HG03025 (cell line): ENCODE data around the gene PRSS21.
A peak's percentile ranks its signal among the peaks of the same experiment; 100 is the strongest.

Experiments
- ATAC-seq: cut with Tn5 transposase; IDR thresholded peaks from one replicate; pipeline ENCODE4 v1.9.1; 2021; ENCODE audit warnings: mild to moderate bottlenecking, moderate library complexity; ENCODE audit not compliant: unreplicated experiment, low FRiP score

The PRSS21 gene

DNA sequence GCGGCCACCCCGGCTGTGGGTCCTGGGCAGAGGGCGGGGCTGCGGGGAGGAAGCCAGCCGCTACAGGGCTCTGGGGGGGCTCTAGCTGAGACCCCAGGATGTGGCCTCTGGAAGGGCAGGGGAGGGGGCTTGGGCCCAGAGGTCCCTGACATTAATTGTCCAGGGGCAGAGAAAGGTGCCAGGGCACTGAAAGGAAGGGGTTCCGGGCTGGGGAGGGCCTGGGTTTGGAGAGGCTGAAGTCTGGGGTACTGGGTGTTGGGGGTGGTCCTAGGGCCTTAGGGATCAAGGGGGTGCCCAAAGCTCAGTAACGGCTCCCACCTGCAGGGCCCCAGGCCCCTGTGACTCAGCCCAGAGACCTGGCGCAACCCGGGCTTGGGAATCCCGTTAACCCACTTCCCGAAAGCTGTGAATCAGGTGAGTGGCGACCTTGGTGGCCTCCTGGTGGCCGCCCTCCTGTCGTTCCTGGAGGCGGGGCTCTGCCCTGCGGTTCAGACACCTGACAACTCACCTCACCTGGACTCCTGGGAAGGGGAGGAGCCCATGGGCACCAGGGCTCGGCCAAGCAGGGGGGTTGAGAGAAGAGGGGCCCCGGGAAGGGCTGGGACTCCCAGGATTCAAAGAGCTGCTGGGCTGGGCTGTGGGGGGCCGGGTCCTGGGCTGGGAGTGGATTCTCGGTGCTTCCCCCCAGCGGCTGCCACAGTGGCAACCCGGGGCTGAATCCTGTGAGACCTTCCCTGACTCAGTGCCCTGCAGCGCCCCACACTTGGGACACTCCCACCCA, 41.4 kb downstream of the PRSS21 start:
- no peak for ATAC-seq

DNA sequence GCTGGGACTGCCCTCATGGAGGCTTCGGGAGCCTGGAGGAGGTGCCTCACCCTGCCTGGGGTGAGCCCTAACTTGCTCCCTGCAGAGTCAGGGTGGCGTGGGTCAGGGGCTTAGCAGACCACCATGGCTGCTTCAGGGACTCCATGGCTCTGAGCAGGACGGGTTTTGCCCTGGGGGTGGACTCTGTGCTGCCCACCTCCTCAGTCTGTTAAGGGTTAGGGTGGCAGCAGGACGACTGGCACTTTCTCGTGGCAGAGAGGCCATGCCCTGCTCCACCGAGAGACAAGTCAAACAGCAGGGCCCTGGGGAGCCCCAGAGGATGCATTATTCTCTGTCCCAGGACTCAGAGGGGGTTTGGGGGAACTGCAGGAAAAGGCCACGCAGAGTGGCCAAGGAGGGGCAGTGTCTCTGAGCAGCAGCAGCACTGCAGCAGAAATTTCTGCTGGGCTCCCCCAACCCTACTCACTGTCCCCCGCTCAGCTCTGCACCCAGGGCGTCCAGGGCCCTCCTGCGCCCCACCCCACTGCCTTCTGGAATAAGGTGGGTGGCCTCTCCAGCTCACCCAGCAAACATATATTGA, 42.7 kb downstream of the PRSS21 start:
- ATAC-seq = no peak

DNA sequence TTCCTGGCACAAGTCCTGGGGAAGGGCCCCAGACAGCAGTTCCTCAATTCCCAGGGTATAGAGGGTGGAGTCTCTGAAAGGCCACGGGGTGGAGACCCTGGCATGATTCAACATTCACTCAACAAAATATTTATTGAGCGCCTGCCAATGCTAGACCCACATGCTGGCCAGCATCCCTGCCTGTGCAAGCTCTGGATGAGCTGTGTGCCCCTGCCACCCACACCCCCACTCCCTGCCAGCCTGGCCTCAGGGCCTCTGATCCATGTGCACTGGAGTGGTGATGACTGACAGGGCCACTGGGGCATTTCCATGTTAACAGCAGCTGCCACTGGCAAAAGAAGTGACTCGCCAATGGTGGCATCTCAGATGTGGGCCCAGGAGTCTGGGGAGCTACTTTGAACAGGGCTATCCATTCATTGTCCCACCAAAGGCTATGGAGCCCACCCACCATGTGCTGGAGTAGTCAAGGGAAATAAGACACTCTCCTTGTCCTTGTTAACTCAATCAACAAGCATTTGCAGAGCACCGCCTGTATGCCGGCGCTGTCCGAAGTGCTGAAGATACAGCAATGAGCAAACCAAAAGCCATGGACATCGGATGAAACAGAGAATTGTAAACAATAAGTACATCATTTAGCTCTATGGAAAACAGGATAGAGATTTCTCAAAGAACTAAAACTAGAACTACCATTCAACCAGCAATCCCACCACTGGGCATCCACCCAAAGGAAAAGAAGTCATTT, 44.0 kb downstream of the PRSS21 start:
- no peak for ATAC-seq

DNA sequence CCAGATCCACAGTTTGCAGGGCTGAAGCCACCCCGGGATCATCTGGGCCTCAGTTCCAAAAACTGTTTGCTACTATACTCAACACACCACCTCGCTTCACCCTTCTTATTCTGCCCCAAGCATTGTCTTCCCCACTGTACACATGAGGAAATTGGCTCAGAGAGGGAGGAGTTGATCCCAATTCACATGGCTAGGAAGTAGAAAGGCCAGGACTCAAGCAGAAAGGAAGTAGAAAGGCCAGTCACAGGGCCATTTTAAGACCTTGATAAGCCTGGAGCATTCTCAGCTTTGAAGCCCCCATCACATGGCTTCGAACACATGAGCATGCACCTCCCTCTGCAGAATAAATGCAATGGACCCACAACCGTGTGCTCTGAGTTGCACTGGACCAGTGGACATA, 48.6 kb downstream of the PRSS21 start:
- no peak for ATAC-seq

DNA sequence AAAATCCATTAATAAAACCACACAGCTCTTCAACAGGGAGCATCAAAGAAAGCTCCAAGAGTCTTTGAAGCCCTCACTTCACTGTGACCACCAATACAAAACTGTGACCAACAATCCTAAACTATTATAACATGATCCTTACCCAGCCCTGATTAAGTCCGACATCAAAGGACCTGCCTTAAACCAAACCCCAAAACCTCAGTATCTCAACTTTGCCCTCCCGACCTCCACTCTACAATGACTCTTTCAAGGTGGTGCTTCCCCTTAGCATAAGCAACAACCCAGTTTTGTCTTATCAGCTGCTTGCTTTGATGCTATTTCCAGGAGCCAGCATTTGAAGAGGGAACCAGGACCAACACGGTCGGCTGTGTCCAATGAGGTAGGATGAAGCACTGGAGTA, 49.4 kb downstream of the PRSS21 start:
- ATAC-seq = no peak

DNA sequence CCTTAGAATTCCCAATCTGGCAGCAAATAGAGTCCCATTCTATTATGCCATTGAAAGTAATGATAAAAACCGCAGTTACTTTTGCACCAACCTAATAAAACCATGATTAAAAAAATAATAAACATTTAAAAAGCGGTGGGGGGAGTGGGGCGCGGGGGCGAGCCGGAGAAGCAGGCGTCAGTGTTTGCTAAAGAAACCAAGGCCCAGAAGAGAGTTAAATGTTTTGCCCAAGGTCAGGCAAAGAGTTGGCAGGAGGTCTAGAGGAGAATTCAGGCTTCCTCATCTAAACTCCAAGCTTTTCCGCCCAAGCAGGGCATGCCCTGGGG, 50.6 kb downstream of the PRSS21 start:
- ATAC-seq = no peak

DNA sequence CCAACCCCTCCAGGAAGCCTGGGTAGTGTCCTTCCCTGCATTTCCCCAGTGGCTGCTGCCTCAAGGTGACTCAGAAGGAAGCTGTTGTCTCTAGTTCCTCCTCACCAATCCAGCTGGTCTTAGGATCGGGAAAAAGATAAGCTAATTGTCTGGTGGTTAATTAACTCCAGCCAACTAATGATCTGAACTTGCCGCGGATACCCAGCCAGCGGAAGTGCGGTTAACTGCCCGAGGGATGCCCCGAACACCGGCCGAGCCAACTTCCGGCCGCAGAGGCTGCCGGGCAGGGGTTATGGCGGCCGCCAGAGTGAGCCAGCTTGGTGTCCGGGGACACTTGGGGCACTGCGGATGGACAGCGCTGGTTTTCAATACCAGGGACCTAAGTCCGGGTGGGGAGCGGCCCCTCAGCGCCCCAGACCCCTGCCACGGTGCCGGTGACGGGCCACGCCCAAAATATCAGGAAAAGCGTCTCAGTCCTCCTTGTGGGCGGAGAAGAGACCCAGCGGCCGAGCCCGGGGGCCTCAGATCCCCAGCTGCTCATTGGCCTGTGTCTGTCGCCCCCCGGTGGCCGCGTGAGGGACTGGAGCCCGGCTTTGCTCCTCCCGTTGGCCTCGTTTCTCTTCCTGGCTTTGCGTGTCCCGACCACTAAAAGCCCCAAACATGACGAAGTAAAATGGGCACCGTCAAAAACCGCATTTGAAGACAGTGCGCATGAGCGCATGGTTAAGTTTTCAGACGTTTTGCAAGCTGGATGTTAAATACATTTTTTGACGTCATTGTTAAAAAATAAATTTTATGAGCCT, 51.2 kb downstream of the PRSS21 start:
- ATAC-seq = peak; percentile 78
